ENCODE results near the gene CREB3L1. TPM values are rescaled to one million over a fixed set of nuclear protein-coding genes. Genes with fewer than 3 reads are reported as not detected.

Gene CREB3L1
- total and polyA plus RNA-seq, 2 of the 13 experiments (the other 11 are each of a cell fraction or from before 2014, with no cell fraction given) = not detected

GRCh38 chr11:46273511-46274205 is 3.8 kb upstream of the CREB3L1 start (continued):
- TF ChIP-seq ARID2 (CRISPR knock-in tag; IDR thresholded peaks at IDR 0.05; ENCODE audit: borderline replicate concordance) (no peak), TBL1XR1 (IDR thresholded peaks at IDR 0.05; ENCODE audit: borderline replicate concordance, low read length, partially characterized antibody) (no peak), NCOA2 (CRISPR knock-in tag; IDR thresholded peaks at IDR 0.05) (peak; percentile 65), ZNF331 (CRISPR knock-in tag; IDR thresholded peaks at IDR 0.05) (peak; percentile 54; the same call in 1 of the 2 replicates), GATA4 (IDR thresholded peaks at IDR 0.05; ENCODE audit: borderline replicate concordance, low read depth) (peak; percentile 88; the same call in 1 of the 2 replicates), ZNF780A (CRISPR knock-in tag; IDR thresholded peaks at IDR 0.05) (no peak), PITX1 (CRISPR knock-in tag; IDR thresholded peaks at IDR 0.05) (peak; percentile 94), NFIC (IDR thresholded peaks at IDR 0.05; ENCODE audit: low read length) (peak; percentile 78; the same call in 1 of the 2 replicates), ZNF124 (CRISPR knock-in tag; IDR thresholded peaks at IDR 0.05) (no peak), FOXA1 (IDR thresholded peaks at IDR 0.05) (peak; percentile 64; the same call in 1 of the 2 replicates), FOXA1 (CRISPR knock-in tag; IDR thresholded peaks at IDR 0.05) (peak; percentile 99), ZBTB38 (CRISPR knock-in tag; IDR thresholded peaks at IDR 0.05) (no peak), ZNF724P (CRISPR knock-in tag; IDR thresholded peaks at IDR 0.05; ENCODE audit: borderline replicate concordance) (no peak), ATF6 (CRISPR knock-in tag; conservative IDR thresholded peaks at IDR 0.05) (no peak), RFX3 (CRISPR knock-in tag; IDR thresholded peaks at IDR 0.05) (no peak), HOMEZ (CRISPR knock-in tag; IDR thresholded peaks at IDR 0.05; ENCODE audit: low read depth) (no peak), SP1 (IDR thresholded peaks at IDR 0.05) (no peak), SP1 (CRISPR knock-in tag; IDR thresholded peaks at IDR 0.05) (no peak), FOXM1 (CRISPR knock-in tag; IDR thresholded peaks at IDR 0.05) (no peak), KAT2B (IDR thresholded peaks at IDR 0.05; ENCODE audit: borderline replicate concordance, low read depth, low read length) (no peak), CHCHD3 (CRISPR knock-in tag; IDR thresholded peaks at IDR 0.05) (no peak), RELA (CRISPR knock-in tag; IDR thresholded peaks at IDR 0.05) (no peak), ZMYM3 (CRISPR knock-in tag; IDR thresholded peaks at IDR 0.05) (peak; percentile 42; the same call in 1 of the 2 replicates), ERF (CRISPR knock-in tag; IDR thresholded peaks at IDR 0.05) (peak; percentile 85)
- TF ChIP-seq, protein P1, sequence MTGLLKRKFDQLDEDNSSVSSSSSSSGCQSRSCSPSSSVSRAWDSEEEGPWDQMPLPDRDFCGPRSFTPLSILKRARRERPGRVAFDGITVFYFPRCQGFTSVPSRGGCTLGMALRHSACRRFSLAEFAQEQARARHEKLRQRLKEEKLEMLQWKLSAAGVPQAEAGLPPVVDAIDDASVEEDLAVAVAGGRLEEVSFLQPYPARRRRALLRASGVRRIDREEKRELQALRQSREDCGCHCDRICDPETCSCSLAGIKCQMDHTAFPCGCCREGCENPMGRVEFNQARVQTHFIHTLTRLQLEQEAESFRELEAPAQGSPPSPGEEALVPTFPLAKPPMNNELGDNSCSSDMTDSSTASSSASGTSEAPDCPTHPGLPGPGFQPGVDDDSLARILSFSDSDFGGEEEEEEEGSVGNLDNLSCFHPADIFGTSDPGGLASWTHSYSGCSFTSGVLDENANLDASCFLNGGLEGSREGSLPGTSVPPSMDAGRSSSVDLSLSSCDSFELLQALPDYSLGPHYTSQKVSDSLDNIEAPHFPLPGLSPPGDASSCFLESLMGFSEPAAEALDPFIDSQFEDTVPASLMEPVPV (CRISPR knock-in tag; IDR thresholded peaks at IDR 0.05) = no peak
